ENCODE data around the gene YIPF3. TPM values are rescaled to one million over a fixed set of nuclear protein-coding genes. Genes with fewer than 3 reads are reported as not detected.
A peak's percentile ranks its signal among the peaks of the same experiment; 100 is the strongest.

Gene YIPF3
- total RNA-seq, 3 donors from 2014 or later (not counting 1 experiment from before 2014, with no cell fraction given): 59.3 to 78.4 (median 70.0) TPM

DNA sequence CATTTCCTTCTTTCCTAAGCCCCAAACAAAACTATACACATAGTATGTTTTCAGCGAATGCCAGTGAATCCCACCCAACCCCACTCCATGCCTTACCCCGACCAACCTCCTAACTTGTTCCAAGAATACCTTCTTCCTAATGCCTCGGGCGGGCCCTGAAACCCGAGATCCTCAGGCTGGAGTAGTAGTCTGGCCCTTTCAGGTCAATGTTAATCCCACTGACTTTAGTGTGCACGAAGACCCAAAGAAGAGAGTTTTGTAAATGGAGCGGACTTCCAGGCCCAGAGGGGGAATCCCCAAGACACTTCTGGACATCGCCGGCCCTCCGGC is 394 bp downstream of the YIPF3 start:
- H3K27ac ChIP-seq (ENCODE audit: low read length): peak overlapping the region; percentile 60
- peaks cover 56% of the 10 kb centered on the region for H3K36me3 ChIP-seq (ENCODE audit: control insufficient read depth, insufficient read depth, low read length)
- WGBS (ENCODE audit: insufficient coverage): under 1% methylated on average over 10 of the region's 10 CpGs
- peak in 2 of 3 donors; percentile 6 to 11 for ATAC-seq
- no peaks in the 10 kb centered on the region for H3K9me3 ChIP-seq (ENCODE audit: control insufficient read depth, insufficient read depth, low read length)
- no peak overlapping the region for H3K4me3 Mint-ChIP-seq
- H3K4me1 Mint-ChIP-seq: peaks cover 7 to 14% of the 10 kb centered on the region in 2 donors
- TF ChIP-seq, protein P1, sequence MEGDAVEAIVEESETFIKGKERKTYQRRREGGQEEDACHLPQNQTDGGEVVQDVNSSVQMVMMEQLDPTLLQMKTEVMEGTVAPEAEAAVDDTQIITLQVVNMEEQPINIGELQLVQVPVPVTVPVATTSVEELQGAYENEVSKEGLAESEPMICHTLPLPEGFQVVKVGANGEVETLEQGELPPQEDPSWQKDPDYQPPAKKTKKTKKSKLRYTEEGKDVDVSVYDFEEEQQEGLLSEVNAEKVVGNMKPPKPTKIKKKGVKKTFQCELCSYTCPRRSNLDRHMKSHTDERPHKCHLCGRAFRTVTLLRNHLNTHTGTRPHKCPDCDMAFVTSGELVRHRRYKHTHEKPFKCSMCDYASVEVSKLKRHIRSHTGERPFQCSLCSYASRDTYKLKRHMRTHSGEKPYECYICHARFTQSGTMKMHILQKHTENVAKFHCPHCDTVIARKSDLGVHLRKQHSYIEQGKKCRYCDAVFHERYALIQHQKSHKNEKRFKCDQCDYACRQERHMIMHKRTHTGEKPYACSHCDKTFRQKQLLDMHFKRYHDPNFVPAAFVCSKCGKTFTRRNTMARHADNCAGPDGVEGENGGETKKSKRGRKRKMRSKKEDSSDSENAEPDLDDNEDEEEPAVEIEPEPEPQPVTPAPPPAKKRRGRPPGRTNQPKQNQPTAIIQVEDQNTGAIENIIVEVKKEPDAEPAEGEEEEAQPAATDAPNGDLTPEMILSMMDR (IDR thresholded peaks at IDR 0.05): no peak
- peaks cover 26% of the 10 kb centered on the region for H3K4me1 ChIP-seq (ENCODE audit: control insufficient read depth, insufficient read depth, low read length)
- H3K9me3 Mint-ChIP-seq: no peaks in the 10 kb centered on the region
- H3K4me3 ChIP-seq (ENCODE audit: low read length): peak overlapping the region; percentile 86
- H3K27ac Mint-ChIP-seq: no peak overlapping the region
- intact Hi-C loops (cut with micrococcal nuclease): loop anchor here (5.0 to 10.0 kb wide), 3 partner anchors 39 to 152 kb away; partner anchors contain the start of genes POLH, TJAP1, XPO5 and ZNF318
- no peak for DNase-seq
- H3K27me3 ChIP-seq (ENCODE audit: control insufficient read depth, insufficient read depth, low read length): no peaks in the 10 kb centered on the region
- H3K36me3 Mint-ChIP-seq: peaks cover 6% of the 10 kb centered on the region
- H3K27me3 Mint-ChIP-seq (ENCODE audit: low read depth in 2 of 2): no peaks in the 10 kb centered on the region

DNA sequence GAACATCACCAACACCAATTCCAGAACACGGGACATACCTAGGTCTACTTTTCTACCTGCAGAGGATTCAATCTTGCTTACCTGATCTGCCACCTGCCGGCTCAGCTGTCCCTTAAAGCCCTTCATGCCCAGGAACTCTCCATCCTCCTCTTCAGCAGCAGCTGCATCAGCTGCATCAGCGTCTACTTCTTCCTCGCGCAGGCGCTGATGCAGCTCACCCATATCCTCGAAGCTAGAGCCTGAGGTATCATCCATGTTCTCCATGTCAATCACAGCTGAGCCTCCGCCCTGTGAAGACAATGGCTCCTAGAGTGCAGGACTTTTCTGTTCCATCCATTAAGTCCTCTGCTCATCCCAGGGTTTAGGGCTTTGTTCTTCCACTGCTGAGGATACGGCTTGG is 918 bp downstream of the YIPF3 start:
- 89% methylated on average over 9 of the region's 9 CpGs for WGBS (ENCODE audit: insufficient coverage)
- Histone ChIP-seq H3K4me3 (ENCODE audit: low read length) (peak overlapping the region; percentile 86), H3K9me3 (ENCODE audit: control insufficient read depth, insufficient read depth, low read length) (no peaks in the 10 kb centered on the region), H3K27ac (ENCODE audit: low read length) (no peak overlapping the region), H3K36me3 (ENCODE audit: control insufficient read depth, insufficient read depth, low read length) (peaks cover 56% of the 10 kb centered on the region), H3K27me3 (ENCODE audit: control insufficient read depth, insufficient read depth, low read length) (no peaks in the 10 kb centered on the region), H3K4me1 (ENCODE audit: control insufficient read depth, insufficient read depth, low read length) (peaks cover 27% of the 10 kb centered on the region)
- intact Hi-C loops (cut with micrococcal nuclease): loop anchor here (5.0 to 10.0 kb wide), 3 partner anchors 39 to 151 kb away; partner anchors contain the start of genes POLH, TJAP1, XPO5 and ZNF318
- Mint-ChIP-seq H3K27me3 (ENCODE audit: low read depth in 2 of 2) (no peaks in the 10 kb centered on the region), H3K4me3 (no peak overlapping the region), H3K9me3 (no peaks in the 10 kb centered on the region), H3K27ac (no peak overlapping the region), H3K4me1 (peaks cover 7 to 14% of the 10 kb centered on the region in 2 donors), H3K36me3 (peaks cover 6% of the 10 kb centered on the region)
- ATAC-seq: no peak
- TF ChIP-seq, protein P1 (IDR thresholded peaks at IDR 0.05): no peak
- no peak for DNase-seq

DNA sequence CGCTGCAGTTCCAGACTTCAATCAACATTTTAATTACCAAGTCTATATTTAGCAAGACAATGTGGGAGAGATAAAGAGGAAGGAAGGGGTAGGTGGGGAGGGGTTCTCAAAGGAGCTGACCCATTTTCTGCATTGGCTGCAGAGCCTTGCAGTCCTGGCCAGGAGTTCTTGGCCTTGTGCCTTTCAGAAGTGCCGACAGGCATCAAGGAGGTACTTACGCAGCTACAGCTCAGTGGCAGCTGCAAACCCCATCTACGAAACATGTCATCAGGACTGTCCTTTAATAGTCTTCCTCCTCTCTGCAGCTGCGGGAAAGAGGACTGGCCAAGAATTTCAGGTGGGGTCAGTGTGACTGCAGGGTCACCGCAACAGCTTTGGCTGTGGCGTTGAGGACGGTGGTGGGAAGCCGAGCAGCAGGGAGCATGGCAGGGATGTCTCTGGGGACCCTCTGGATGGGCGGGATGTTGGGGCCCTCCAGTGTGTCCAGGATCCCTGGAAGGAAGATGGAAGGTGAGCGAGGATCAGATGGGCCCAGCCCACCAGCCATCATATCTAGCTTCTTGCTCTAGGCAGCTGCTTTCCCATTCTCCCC is 4.8 kb downstream of the YIPF3 start:
- intact Hi-C loops (cut with micrococcal nuclease): loop anchor here (10.0 kb wide), 2 partner anchors 63 to 147 kb away; partner anchors contain the start of genes POLH, XPO5 and ZNF318
- TF ChIP-seq, protein P1 (IDR thresholded peaks at IDR 0.05): no peak
- Mint-ChIP-seq H3K27me3 (ENCODE audit: low read depth in 2 of 2) (peaks cover 10 to 12% of the 10 kb centered on the region in 2 donors), H3K9me3 (no peaks in the 10 kb centered on the region), H3K27ac (peak overlapping the region in 1 of 2 donors; percentile 7), H3K4me1 (peaks cover 7 to 28% of the 10 kb centered on the region in 2 donors), H3K36me3 (peaks cover 6% of the 10 kb centered on the region), H3K4me3 (no peak overlapping the region)
- peaks cover 17% of the 10 kb centered on the region for H3K27me3 ChIP-seq (ENCODE audit: control insufficient read depth, insufficient read depth, low read length)
- no peak overlapping the region for H3K4me3 ChIP-seq (ENCODE audit: low read length)
- ATAC-seq (no peak), DNase-seq (no peak)
- H3K4me1 ChIP-seq (ENCODE audit: control insufficient read depth, insufficient read depth, low read length): peaks cover 29% of the 10 kb centered on the region
- peaks cover 40% of the 10 kb centered on the region for H3K36me3 ChIP-seq (ENCODE audit: control insufficient read depth, insufficient read depth, low read length)
- no peak overlapping the region for H3K27ac ChIP-seq (ENCODE audit: low read length)
- 94% methylated on average over 10 of the region's 11 CpGs for WGBS (ENCODE audit: insufficient coverage)
- no peaks in the 10 kb centered on the region for H3K9me3 ChIP-seq (ENCODE audit: control insufficient read depth, insufficient read depth, low read length)
